SK-N-SH (cell line): ENCODE results near the gene YAP1. TPM values are rescaled to one million over a fixed set of nuclear protein-coding genes. Genes with fewer than 3 reads are reported as not detected.
A peak's percentile ranks its signal among the peaks of the same experiment; 100 is the strongest.

Experiments used
- CTCF ChIA-PET: fragments of 300-600, 350-600 bp; formaldehyde crosslinking; extraction: SDS; loops from one replicate; lab custom pipeline; 2021; lab: Yijun Ruan, JAX
- POLR2A ChIA-PET: fragments of 350-600 bp; sonication (Branson Sonifier 250); formaldehyde crosslinking; extraction: SDS; loops from one replicate; lab custom pipeline; 2020; ENCODE audit warnings: antibody characterized with exemption, inconsistent platforms; lab: Yijun Ruan, JAX
- DNase-seq: peaks from one replicate; pipeline ENCODE4 v3.0.0; 2012
- H2AFZ ChIP-seq: fragments of 200-600 bp; sonication (generic); 2 replicates; pipeline ENCODE4 v1.8.1; 2016; ENCODE audit warnings: antibody characterized with exemption, mild to moderate bottlenecking, low read depth
- H3F3A ChIP-seq: fragments of 200-600 bp; sonication (generic); replicated peaks from 2 replicates; pipeline ENCODE3; 2016; ENCODE audit warnings: antibody characterized with exemption, mild to moderate bottlenecking; ENCODE audit not compliant: insufficient read depth
- H3K27ac ChIP-seq, 2 experiments: fragments of 200-500 bp in 1 of 2; fragments of 200-600 bp in 1 of 2; sonication (Bioruptor generic) in 1 of 2; sonication (generic), shearing (Covaris generic) in 1 of 2; 2 replicates each; pipeline versions ENCODE4 v1.5.1 to v1.6.1; 2014 to 2016; ENCODE audit warnings: low read depth in 2 of 2, inconsistent platforms in 1 of 2, low read length in 1 of 2, mild to moderate bottlenecking in 1 of 2, mixed read lengths in 1 of 2
- H3K27me3 ChIP-seq: fragments of 200-600 bp; sonication (generic), shearing (Covaris generic); 2 replicates; pipeline ENCODE4 v1.6.1; 2016; ENCODE audit warnings: mixed run types; ENCODE audit not compliant: insufficient read depth
- H3K36me3 ChIP-seq, 2 experiments: fragments of 200-500 bp in 1 of 2; fragments of 200-600 bp in 1 of 2; sonication (Bioruptor generic) in 1 of 2; sonication (generic) in 1 of 2; replicated peaks in 1 of 2; 2 replicates each; pipeline versions ENCODE3 to v1.5.1; 2014 to 2016; ENCODE audit warnings: low read length in 1 of 2, mild to moderate bottlenecking in 1 of 2; ENCODE audit not compliant: insufficient read depth in 2 of 2, control insufficient read depth in 1 of 2
- H3K4me1 ChIP-seq, 2 experiments: fragments of 200-500 bp in 1 of 2; fragments of 200-600 bp in 1 of 2; sonication (Bioruptor generic) in 1 of 2; sonication (generic), shearing (Covaris generic) in 1 of 2; 2 replicates each; pipeline versions ENCODE4 v1.5.1 to v1.6.1; 2014 to 2016; ENCODE audit warnings: low read depth in 1 of 2, low read length in 1 of 2, mixed run types in 1 of 2; ENCODE audit not compliant: insufficient read depth in 2 of 2, control insufficient read depth in 1 of 2
- H3K4me2 ChIP-seq: fragments of 200-600 bp; sonication (generic), shearing (Covaris generic); 2 replicates; pipeline ENCODE4 v1.6.1; 2017; ENCODE audit warnings: mixed run types
- H3K4me3 ChIP-seq, 2 experiments: fragments of 200-500 bp in 1 of 2; fragments of 200-600 bp in 1 of 2; sonication (Bioruptor generic) in 1 of 2; sonication (generic), shearing (Covaris generic) in 1 of 2; 2 replicates each; pipeline versions ENCODE4 v1.5.1 to v1.8.1; 2014 to 2016; ENCODE audit warnings: low read depth in 2 of 2, inconsistent platforms in 1 of 2, low read length in 1 of 2, mild to moderate bottlenecking in 1 of 2, mixed read lengths in 1 of 2, moderate library complexity in 1 of 2
- H3K79me2 ChIP-seq: fragments of 200-600 bp; sonication (generic); 2 replicates; pipeline ENCODE4 v1.8.1; 2017; ENCODE audit warnings: mild to moderate bottlenecking; ENCODE audit not compliant: insufficient read depth
- H3K9ac ChIP-seq: fragments of 200-600 bp; sonication (generic); 2 replicates; pipeline ENCODE4 v1.6.1; 2017; ENCODE audit warnings: mixed run types
- H3K9me2 ChIP-seq: fragments of 200-600 bp; sonication (generic); 2 replicates; pipeline ENCODE4 v1.6.1; 2017; ENCODE audit warnings: mixed run types
- H3K9me3 ChIP-seq: fragments of 200-600 bp; sonication (generic); 2 replicates; pipeline ENCODE4 v1.6.1; 2017; ENCODE audit warnings: mixed run types, mild to moderate bottlenecking, moderate library complexity
- H4K20me1 ChIP-seq: fragments of 200-600 bp; sonication (generic); 2 replicates; pipeline ENCODE4 v1.6.1; 2017; ENCODE audit warnings: mild to moderate bottlenecking, mixed run types; ENCODE audit not compliant: insufficient read depth
- CHD2 ChIP-seq: fragments of 150-350 bp; IDR thresholded peaks from 2 replicates; pipeline ENCODE4 v1.6.1; 2018; ENCODE audit warnings: low read length; ENCODE audit not compliant: partially characterized antibody
- EP300 ChIP-seq, 2 experiments: IDR thresholded peaks; 2 replicates each; pipeline versions ENCODE4 v1.4.0 to v1.6.1; 2012; ENCODE audit warnings: borderline replicate concordance in 1 of 2, low read depth in 1 of 2, low read length in 1 of 2
- EZH2phosphoT487 ChIP-seq: fragments of 200-600 bp; sonication (generic); IDR thresholded peaks from 2 replicates; pipeline ENCODE4 v1.6.1; 2017; ENCODE audit warnings: low read depth, mixed run types, mild to moderate bottlenecking, antibody characterized with exemption, moderate library complexity, borderline replicate concordance
- FOXJ3 ChIP-seq: sonication (generic); formaldehyde crosslinking; IDR thresholded peaks from 2 replicates; pipeline ENCODE4 v1.5.1; 2020; ENCODE audit warnings: mild to moderate bottlenecking, missing genetic modification reagents
- MEF2A ChIP-seq: IDR thresholded peaks from 2 replicates; pipeline ENCODE4 v1.4.0; 2012; ENCODE audit warnings: low read depth, borderline replicate concordance
- NFIC ChIP-seq: IDR thresholded peaks from 2 replicates; pipeline ENCODE4 v1.4.0; 2012; ENCODE audit warnings: borderline replicate concordance
- RAD21 ChIP-seq: IDR thresholded peaks from 2 replicates; pipeline ENCODE4 v1.6.1; 2012; ENCODE audit warnings: mild to moderate bottlenecking, low read length
- RFX5 ChIP-seq: IDR thresholded peaks from 2 replicates; pipeline ENCODE4 v1.6.1; 2012; ENCODE audit warnings: mild to moderate bottlenecking, improper control_type of control experiment, low read length
- SMC3 ChIP-seq: IDR thresholded peaks from 2 replicates; pipeline ENCODE4 v1.6.1; 2012; ENCODE audit warnings: low read depth, low read length, improper control_type of control experiment
- TAF1 ChIP-seq: IDR thresholded peaks from 2 replicates; pipeline ENCODE4 v1.6.1; 2012; ENCODE audit warnings: low read depth, mild to moderate bottlenecking, low read length, moderate library complexity, borderline replicate concordance
- TCF12 ChIP-seq: IDR thresholded peaks from 2 replicates; pipeline ENCODE4 v1.4.0; 2012
- TEAD4 ChIP-seq: IDR thresholded peaks from 2 replicates; pipeline ENCODE4 v1.4.0; 2012; ENCODE audit warnings: mild to moderate bottlenecking, borderline replicate concordance; ENCODE audit not compliant: insufficient read depth
- WGBS: methylation state at CpG from one replicate; pipeline ENCODE4 v1.1.6; 2017; ENCODE audit warnings: low lambda C conversion rate; 5-methylcytosine and 5-hydroxymethylcytosine counted together
- polyA plus RNA-seq, 3 experiments: library from polyadenylated mRNA; depleted of rRNA; stranded (reverse); fragments of >200 nt; gene quantifications; 2 replicates each; pipeline ENCODE4 v1.2.3, GENCODE V29; 2012
- TF ChIP-seq, protein P1 (sequence below): IDR thresholded peaks from 2 replicates; pipeline ENCODE4; 2012

Gene YAP1
- polyA plus RNA-seq, 1 of the 3 experiments (the other 2 are of a cell fraction) = 53.2 TPM

DNA sequence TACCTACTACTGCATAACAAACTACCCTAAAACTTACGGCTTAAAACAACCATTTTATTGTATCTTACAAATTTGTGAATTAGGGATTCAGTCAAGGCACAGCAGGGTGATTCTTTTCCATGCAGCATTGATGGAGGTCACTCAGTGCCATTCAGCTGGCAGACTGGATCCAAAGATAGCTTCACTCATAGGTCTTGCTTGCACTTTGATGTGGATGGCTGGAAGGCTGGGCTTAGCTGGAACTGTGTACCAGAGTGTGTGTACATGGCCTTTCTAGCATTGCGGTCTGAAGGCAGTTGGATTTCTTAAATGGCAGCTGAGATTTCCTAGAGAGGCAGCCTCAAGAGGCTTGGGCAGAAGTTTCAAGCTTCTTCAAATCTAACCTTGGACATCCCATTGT lies 25.0 kb downstream of the YAP1 start:
- WGBS = 54% methylated on average over 2 of the region's 2 CpGs
- ChIA-PET CTCF (no interaction called here), POLR2A (no interaction called here)
- H2AFZ ChIP-seq = no peak overlapping the region
- no peaks in the 10 kb centered on the region for H3K9me3 ChIP-seq
- H3K9ac ChIP-seq = no peak overlapping the region
- H3K4me2 ChIP-seq = no peak overlapping the region
- peaks cover 93% of the 10 kb centered on the region for H3K79me2 ChIP-seq
- no peaks in the 10 kb centered on the region for H3K9me2 ChIP-seq
- H3K4me1 ChIP-seq = peaks cover 0 to 32% of the 10 kb centered on the region in 2 experiments; a peak in 3 of 4 replicates
- no peak overlapping the region for H3K27ac ChIP-seq
- H3K4me3 ChIP-seq = no peak overlapping the region
- H4K20me1 ChIP-seq = peaks cover 30% of the 10 kb centered on the region
- H3K36me3 ChIP-seq = peaks cover 0 to 16% of the 10 kb centered on the region in 2 experiments
- TF ChIP-seq, protein P1, sequence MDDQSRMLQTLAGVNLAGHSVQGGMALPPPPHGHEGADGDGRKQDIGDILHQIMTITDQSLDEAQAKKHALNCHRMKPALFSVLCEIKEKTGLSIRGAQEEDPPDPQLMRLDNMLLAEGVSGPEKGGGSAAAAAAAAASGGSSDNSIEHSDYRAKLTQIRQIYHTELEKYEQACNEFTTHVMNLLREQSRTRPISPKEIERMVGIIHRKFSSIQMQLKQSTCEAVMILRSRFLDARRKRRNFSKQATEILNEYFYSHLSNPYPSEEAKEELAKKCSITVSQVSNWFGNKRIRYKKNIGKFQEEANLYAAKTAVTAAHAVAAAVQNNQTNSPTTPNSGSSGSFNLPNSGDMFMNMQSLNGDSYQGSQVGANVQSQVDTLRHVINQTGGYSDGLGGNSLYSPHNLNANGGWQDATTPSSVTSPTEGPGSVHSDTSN = no peak
- TF ChIP-seq EP300 (IDR thresholded peaks at IDR 0.05; ENCODE audit: borderline replicate concordance in 1 of 2, low read depth in 1 of 2, low read length in 1 of 2) = no peak
- no peak for TF ChIP-seq RAD21
- H3K27me3 ChIP-seq = no peaks in the 10 kb centered on the region
- peaks cover 46% of the 10 kb centered on the region for H3F3A ChIP-seq
- DNase-seq = no peak

DNA sequence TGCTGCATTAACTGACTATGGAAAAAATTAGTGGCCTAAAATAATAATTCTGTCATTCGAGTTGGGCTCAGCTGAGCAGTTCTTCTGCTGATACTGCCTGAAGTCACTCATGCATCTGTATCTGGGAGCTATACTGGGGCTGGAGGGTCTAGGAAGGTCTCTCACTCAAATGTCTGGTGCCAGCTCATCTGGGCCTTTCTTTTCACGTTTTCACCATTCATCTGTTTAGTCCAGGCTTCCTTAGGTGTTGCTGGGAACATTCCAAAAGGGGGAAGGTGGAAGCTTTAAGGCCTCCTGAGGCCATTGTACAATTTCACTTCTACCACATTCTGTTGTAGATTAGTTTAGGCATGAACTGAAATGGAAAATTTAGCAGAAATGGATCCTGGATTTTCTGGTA lies 28.0 kb downstream of the YAP1 start:
- H3K27ac ChIP-seq = peak overlapping the region in 1 of 2 experiments; percentile 95; a peak in 3 of 4 replicates
- H3K27me3 ChIP-seq = no peaks in the 10 kb centered on the region
- peaks cover 15% of the 10 kb centered on the region; the same call in 1 of the 2 replicates for H4K20me1 ChIP-seq
- H2AFZ ChIP-seq = no peak overlapping the region
- DNase-seq = no peak
- peaks cover 0 to 24% of the 10 kb centered on the region in 2 experiments; a peak in 3 of 4 replicates for H3K4me1 ChIP-seq
- TF ChIP-seq TEAD4 = no peak
- TF ChIP-seq NFIC = no peak
- TF ChIP-seq SMC3 = no peak
- no peak for TF ChIP-seq CHD2
- TF ChIP-seq EZH2phosphoT487 = no peak
- TF ChIP-seq TCF12 = no peak
- TF ChIP-seq RAD21 = no peak
- peaks cover 51% of the 10 kb centered on the region for H3F3A ChIP-seq
- ChIA-PET POLR2A (no interaction called here), CTCF (interaction anchor here (1.0 kb wide), 1 partner anchor 41 kb away, joined by 3 read pairs; no protein-coding TSS in a partner anchor)
- peaks cover 93% of the 10 kb centered on the region for H3K79me2 ChIP-seq
- H3K4me3 ChIP-seq = no peak overlapping the region
- peaks cover 0 to 8% of the 10 kb centered on the region in 2 experiments for H3K36me3 ChIP-seq
- H3K9me3 ChIP-seq = no peaks in the 10 kb centered on the region
- WGBS = 31% methylated on average over 2 of the region's 2 CpGs
- no peaks in the 10 kb centered on the region for H3K9me2 ChIP-seq
- peak overlapping the region; percentile 14; the same call in 1 of the 2 replicates for H3K9ac ChIP-seq
- peak overlapping the region; percentile 32; the same call in 1 of the 2 replicates for H3K4me2 ChIP-seq

DNA sequence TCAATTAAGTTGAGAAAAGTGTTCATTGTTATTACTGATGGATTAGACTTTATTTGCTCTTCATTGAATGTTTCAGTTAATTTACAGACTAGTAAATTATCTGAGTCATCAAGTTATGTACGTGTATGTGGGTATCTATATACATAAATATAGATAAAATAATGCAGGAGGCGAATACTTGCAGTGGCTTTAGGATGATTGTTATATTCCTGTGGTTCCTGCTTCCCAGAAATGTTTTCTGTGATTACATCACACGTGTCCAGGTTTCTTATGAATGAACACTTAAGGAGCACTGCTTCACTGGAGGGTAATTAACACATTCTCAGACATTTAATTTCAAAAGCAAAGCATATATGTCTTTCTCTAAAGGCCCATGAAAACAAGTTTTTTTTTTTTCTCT lies 28.4 kb downstream of the YAP1 start:
- TF ChIP-seq MEF2A = no peak
- TF ChIP-seq TCF12 = peak; percentile 21; the same call in 1 of the 2 replicates
- TF ChIP-seq TAF1 = no peak
- TF ChIP-seq TEAD4 = 0 out of 2 replicates have a peak, but pooled peaks have one; percentile 12
- no peak for TF ChIP-seq FOXJ3
- no peak for TF ChIP-seq RFX5
- Histone ChIP-seq H3K9ac (peak overlapping the region; percentile 14; the same call in 1 of the 2 replicates), H2AFZ (no peak overlapping the region), H3K27me3 (no peaks in the 10 kb centered on the region), H3K9me2 (no peaks in the 10 kb centered on the region), H3K9me3 (no peaks in the 10 kb centered on the region), H3K27ac (peak overlapping the region; percentile 67 to 95; a peak in 3 of 4 replicates), H3K36me3 (peaks cover 0 to 12% of the 10 kb centered on the region in 2 experiments), H3K4me1 (peaks cover 0 to 24% of the 10 kb centered on the region in 2 experiments; a peak in 3 of 4 replicates), H4K20me1 (peaks cover 17% of the 10 kb centered on the region; the same call in 1 of the 2 replicates), H3K4me2 (peak overlapping the region; percentile 32; the same call in 1 of the 2 replicates), H3K79me2 (peaks cover 93% of the 10 kb centered on the region), H3F3A (peaks cover 51% of the 10 kb centered on the region), H3K4me3 (no peak overlapping the region)
- CTCF ChIA-PET = interaction anchor here (1.0 kb wide), 1 partner anchor 40 kb away, joined by 3 read pairs; no protein-coding TSS in a partner anchor
- DNase-seq = no peak
- 8% methylated on average over 3 of the region's 3 CpGs for WGBS
- POLR2A ChIA-PET = no interaction called here
